ENCODE measurements around the gene SLC25A38. TPM values are rescaled to one million over a fixed set of nuclear protein-coding genes. Genes with fewer than 3 reads are reported as not detected.

Gene SLC25A38, protein sequence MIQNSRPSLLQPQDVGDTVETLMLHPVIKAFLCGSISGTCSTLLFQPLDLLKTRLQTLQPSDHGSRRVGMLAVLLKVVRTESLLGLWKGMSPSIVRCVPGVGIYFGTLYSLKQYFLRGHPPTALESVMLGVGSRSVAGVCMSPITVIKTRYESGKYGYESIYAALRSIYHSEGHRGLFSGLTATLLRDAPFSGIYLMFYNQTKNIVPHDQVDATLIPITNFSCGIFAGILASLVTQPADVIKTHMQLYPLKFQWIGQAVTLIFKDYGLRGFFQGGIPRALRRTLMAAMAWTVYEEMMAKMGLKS
- total RNA-seq, result 15.1 and 17.1 TPM in 2 replicates

DNA sequence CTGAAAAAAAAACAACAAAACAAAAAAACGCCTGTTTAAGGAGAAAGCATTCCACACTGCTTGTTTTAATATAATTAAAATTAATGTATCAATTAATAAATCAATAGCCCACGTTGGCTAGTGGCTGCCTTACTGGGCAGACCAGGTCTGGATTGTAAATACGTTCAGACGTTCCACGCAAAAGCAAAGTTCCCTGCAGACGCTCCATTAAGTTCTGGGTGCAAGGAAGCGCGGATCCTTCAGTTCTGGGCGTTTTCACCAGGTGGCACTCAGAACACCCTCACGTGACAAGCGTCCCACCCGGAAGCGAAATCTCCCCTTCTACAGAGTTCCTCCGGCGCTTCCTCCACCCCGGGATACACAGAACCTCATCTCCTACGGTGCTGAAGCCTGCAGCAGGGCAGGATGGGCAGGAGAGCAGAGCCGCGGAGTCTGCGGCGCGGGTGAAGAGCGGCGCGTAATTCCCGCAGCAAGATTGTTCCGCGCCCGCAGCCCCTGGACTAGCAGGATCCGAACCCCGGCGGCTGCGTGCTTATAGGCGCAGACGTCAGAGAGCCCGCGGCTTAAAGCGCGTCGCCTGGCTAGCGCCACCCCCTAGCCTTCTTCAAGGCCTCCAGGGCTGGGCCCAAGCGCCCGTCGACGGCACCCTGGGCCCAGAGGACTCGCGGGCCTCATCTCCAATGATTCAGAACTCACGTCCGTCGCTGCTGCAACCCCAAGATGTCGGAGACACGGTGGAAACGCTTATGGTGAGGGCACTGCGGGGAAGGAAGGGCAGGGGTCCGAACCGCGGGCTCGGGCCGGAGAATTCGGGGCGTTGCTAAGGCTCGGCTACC, at the start of gene SLC25A38:
Gene SLC25A38 (plus strand): TSS at position 326 of the 836 bp plus-strand sequence. CDS start 355 bp downstream, at position 681.

DNA sequence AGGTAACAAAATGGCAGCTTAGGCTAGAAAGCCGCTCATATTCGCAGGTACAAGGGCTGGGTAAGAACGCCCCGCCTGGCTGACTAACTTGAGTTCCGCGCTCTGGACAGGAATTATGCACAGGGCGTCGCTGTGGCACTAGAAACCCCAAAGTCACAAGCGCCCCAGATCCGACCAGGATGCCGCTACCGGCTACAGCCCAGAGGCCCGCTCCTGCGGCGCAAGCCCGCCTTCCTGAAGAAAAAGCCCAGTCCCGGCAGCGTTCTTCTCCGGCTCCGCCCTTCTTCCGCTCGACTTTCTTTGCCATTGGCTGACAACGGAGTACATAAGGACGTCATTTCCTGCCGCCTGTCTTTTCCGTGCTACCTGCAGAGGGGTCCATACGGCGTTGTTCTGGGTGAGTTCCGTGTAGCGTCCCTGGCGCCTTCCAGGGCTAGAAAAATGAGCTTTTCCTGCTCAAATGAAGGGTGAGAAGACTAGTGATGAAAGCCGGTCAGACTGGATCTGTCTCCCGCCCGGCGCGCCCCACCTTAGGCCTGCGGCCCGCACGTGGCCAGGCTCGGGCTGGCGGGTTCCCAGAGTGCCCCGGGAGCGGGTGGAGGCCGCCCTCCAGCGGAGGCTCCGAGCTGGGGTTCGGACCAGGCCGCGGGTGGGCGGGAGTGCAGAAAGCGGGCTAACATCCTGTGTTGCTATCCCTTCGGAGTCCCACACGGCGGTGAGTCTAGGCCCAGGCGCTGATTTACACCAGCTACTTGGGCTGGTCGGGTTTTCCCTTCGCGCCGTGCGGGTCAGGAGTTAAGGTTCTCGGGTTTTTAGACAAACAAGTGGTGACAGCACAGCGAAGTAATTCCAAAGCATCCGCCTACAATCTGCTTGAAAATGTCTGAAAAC, 23.4 kb downstream of the SLC25A38 start, which contains the start of gene RPSA:
Gene RPSA (plus strand): TSS at position 353 of the 891 bp plus-strand sequence. CDS start 934 bp downstream, outside the sequence.

Other genes starting within 250 kb of the SLC25A38 start
- gene CSRNP1, start 229.8 kb upstream of the SLC25A38 start, total RNA-seq, result 8.9 and 9.7 TPM in 2 replicates
- not detected in 2 replicates for gene XIRP1, start 190.8 kb upstream of the SLC25A38 start, total RNA-seq
- not detected in 2 replicates for gene CX3CR1, start 103.3 kb upstream of the SLC25A38 start, total RNA-seq
- gene CCR8, start 53.7 kb upstream of the SLC25A38 start, total RNA-seq, result not detected in 2 replicates
- 1,007 and 1,295 TPM in 2 replicates for gene RPSA, start 23.4 kb downstream of the SLC25A38 start, total RNA-seq
- under 0.01 TPM in 1 of 2 replicates, not detected in the other for gene MOBP, start 84.3 kb downstream of the SLC25A38 start, total RNA-seq

Data from dermis lymphatic vessel endothelial cell (primary cell).